IMR-90 (cell line): ENCODE measurements around the gene CARMIL1. TPM values are rescaled to one million over a fixed set of nuclear protein-coding genes. Genes with fewer than 3 reads are reported as not detected.

ENCODE experiments used
- ATAC-seq: fragments of 200-7000 bp; cut with Tn5 transposase; 2 replicates; pipeline ENCODE4 v1.9.1; 2020; ENCODE audit warnings: low read depth, mild to moderate bottlenecking, moderate library complexity
- BruUV-seq: library from RNA; stranded (reverse); fragments of 400-500 nt; replicated peaks from 2 replicates; lab custom pipeline; 2021; lab: Mats Ljungman, UMichigan
- CTCF ChIA-PET: fragments of 300-600 bp; formaldehyde crosslinking; extraction: SDS; loops from one replicate; lab custom pipeline; 2021; ENCODE audit warnings: antibody characterized with exemption; lab: Yijun Ruan, JAX
- POLR2A ChIA-PET: fragments of 300-600 bp; sonication (Branson Sonifier 250); formaldehyde crosslinking; loops from one replicate; lab custom pipeline; 2022; ENCODE audit warnings: antibody characterized with exemption; ENCODE audit not compliant: unreplicated experiment; lab: Charles Lee
- DNase-seq: peaks from one replicate; pipeline ENCODE4 v3.0.0; 2013
- H2AFZ ChIP-seq: replicated peaks from 2 replicates; pipeline ENCODE3; 2013; ENCODE audit warnings: low read length, mild to moderate bottlenecking; ENCODE audit not compliant: poor library complexity
- H2AK5ac ChIP-seq: 2 replicates; pipeline ENCODE4 v1.6.1; 2013; ENCODE audit warnings: low read depth, low read length, inconsistent platforms
- H2AK9ac ChIP-seq: replicated peaks from 2 replicates; pipeline ENCODE3; 2013; ENCODE audit warnings: mild to moderate bottlenecking, low read depth, low read length, moderate library complexity; ENCODE audit not compliant: poor library complexity
- H2BK120ac ChIP-seq: 2 replicates; pipeline ENCODE4 v1.6.1; 2013; ENCODE audit warnings: low read depth, low read length, inconsistent platforms
- H2BK15ac ChIP-seq: 3 replicates; pipeline ENCODE4 v1.6.1; 2013; ENCODE audit warnings: low read depth, low read length, inconsistent platforms
- H2BK20ac ChIP-seq: 2 replicates; pipeline ENCODE4 v1.6.1; 2013; ENCODE audit warnings: low read depth, mild to moderate bottlenecking, inconsistent platforms, low read length, moderate library complexity
- H2BK5ac ChIP-seq: 2 replicates; pipeline ENCODE4 v1.6.1; 2013; ENCODE audit warnings: mild to moderate bottlenecking, low read depth, low read length, inconsistent platforms; ENCODE audit not compliant: poor library complexity, severe bottlenecking
- H3K14ac ChIP-seq: replicated peaks from 2 replicates; pipeline ENCODE4 v1.6.1; 2013; ENCODE audit warnings: low read depth, low read length, inconsistent platforms
- H3K18ac ChIP-seq: 2 replicates; pipeline ENCODE4 v1.6.1; 2013; ENCODE audit warnings: low read depth, low read length, control low read depth
- H3K23ac ChIP-seq: 2 replicates; pipeline ENCODE4 v1.6.1; 2013; ENCODE audit warnings: low read depth, low read length, inconsistent platforms
- H3K27ac ChIP-seq: 2 replicates; pipeline ENCODE4 v1.5.1; 2013; ENCODE audit warnings: mild to moderate bottlenecking, control low read depth, low read length; ENCODE audit not compliant: insufficient read depth
- H3K27me3 ChIP-seq: 2 replicates; pipeline ENCODE4 v1.6.1; 2013; ENCODE audit warnings: low read length; ENCODE audit not compliant: control insufficient read depth, insufficient read depth
- H3K36me3 ChIP-seq: 2 replicates; pipeline ENCODE4 v1.6.1; 2013; ENCODE audit warnings: low read length, mixed read lengths; ENCODE audit not compliant: control insufficient read depth, insufficient read depth
- H3K4ac ChIP-seq: 2 replicates; pipeline ENCODE4 v1.6.1; 2013; ENCODE audit warnings: low read depth, low read length, inconsistent platforms
- H3K4me1 ChIP-seq: 2 replicates; pipeline ENCODE4 v1.6.1; 2013; ENCODE audit warnings: low read length, mixed read lengths; ENCODE audit not compliant: control insufficient read depth, insufficient read depth
- H3K4me2 ChIP-seq: 2 replicates; pipeline ENCODE4 v1.6.1; 2013; ENCODE audit warnings: low read depth, mild to moderate bottlenecking, control low read depth, low read length, moderate library complexity
- H3K4me3 ChIP-seq: 2 replicates; pipeline ENCODE4 v1.5.1; 2013; ENCODE audit warnings: low read depth, mild to moderate bottlenecking, control low read depth, low read length, moderate library complexity; ENCODE audit not compliant: insufficient read depth
- H3K56ac ChIP-seq: 2 replicates; pipeline ENCODE4 v1.6.1; 2013; ENCODE audit warnings: low read length, inconsistent platforms; ENCODE audit not compliant: insufficient read depth; ENCODE audit errors: extremely low read depth
- H3K79me1 ChIP-seq, 2 experiments: 2 replicates each; pipeline ENCODE4 v1.6.1; 2013; ENCODE audit warnings: low read length in 2 of 2, inconsistent platforms in 1 of 2, low read depth in 1 of 2
- H3K9ac ChIP-seq: 2 replicates; pipeline ENCODE4 v1.6.1; 2013; ENCODE audit warnings: low read depth, low read length, control low read depth
- H3K9me1 ChIP-seq: 2 replicates; pipeline ENCODE4 v1.6.1; 2013; ENCODE audit warnings: low read length, inconsistent platforms; ENCODE audit not compliant: insufficient read depth
- H3K9me3 ChIP-seq: 2 replicates; pipeline ENCODE4 v1.6.1; 2013; ENCODE audit warnings: low read length; ENCODE audit not compliant: control insufficient read depth, insufficient read depth
- H4K20me1 ChIP-seq: 2 replicates; pipeline ENCODE4 v1.6.1; 2013; ENCODE audit warnings: low read length, inconsistent platforms; ENCODE audit not compliant: insufficient read depth
- H4K5ac ChIP-seq: 2 replicates; pipeline ENCODE4 v1.6.1; 2013; ENCODE audit warnings: mild to moderate bottlenecking, low read depth, low read length, control low read depth
- H4K8ac ChIP-seq, 2 experiments: 2 replicates each; pipeline ENCODE4 v1.6.1; 2013; ENCODE audit warnings: low read depth in 2 of 2, low read length in 2 of 2, control low read depth in 1 of 2, inconsistent platforms in 1 of 2
- H4K91ac ChIP-seq: 2 replicates; pipeline ENCODE4 v1.6.1; 2013; ENCODE audit warnings: low read depth, low read length, inconsistent platforms; ENCODE audit not compliant: insufficient read depth
- BHLHE40 ChIP-seq: fragments of 150-350 bp; IDR thresholded peaks from 2 replicates; pipeline ENCODE4 v1.6.1; 2016; ENCODE audit warnings: mild to moderate bottlenecking, low read depth, low read length
- CTCF ChIP-seq: conservative IDR thresholded peaks from 2 replicates; pipeline ENCODE4 v1.5.1; 2012; ENCODE audit warnings: mild to moderate bottlenecking, low read depth, low read length, improper control_type of control experiment
- MAFK ChIP-seq: IDR thresholded peaks from 2 replicates; pipeline ENCODE4 v1.6.1; 2012; ENCODE audit warnings: low read depth, low read length, improper control_type of control experiment
- MAZ ChIP-seq: IDR thresholded peaks from 2 replicates; pipeline ENCODE4 v1.6.1; 2012; ENCODE audit warnings: low read depth, mild to moderate bottlenecking, low read length, improper control_type of control experiment, moderate library complexity, borderline replicate concordance
- NFE2L2 ChIP-seq: fragments of 150-350 bp; IDR thresholded peaks from 2 replicates; pipeline ENCODE4 v1.6.1; 2016; ENCODE audit warnings: low read depth, mild to moderate bottlenecking, low read length
- RAD21 ChIP-seq: IDR thresholded peaks from 2 replicates; pipeline ENCODE4 v1.6.1; 2012; ENCODE audit warnings: low read length, improper control_type of control experiment
- RFX5 ChIP-seq: IDR thresholded peaks from 2 replicates; pipeline ENCODE4 v1.8.0; 2012; ENCODE audit warnings: low read depth, mild to moderate bottlenecking, low read length, moderate library complexity
- SMC3 ChIP-seq: fragments of 150-350 bp; IDR thresholded peaks from 2 replicates; pipeline ENCODE4 v1.6.1; 2016; ENCODE audit warnings: low read depth, mild to moderate bottlenecking, antibody characterized with exemption, low read length, moderate library complexity
- USF2 ChIP-seq: fragments of 150-350 bp; IDR thresholded peaks from 2 replicates; pipeline ENCODE4 v1.6.1; 2017; ENCODE audit warnings: mild to moderate bottlenecking, antibody characterized with exemption, low read length, low read depth
- WGBS, 2 experiments: methylation state at CpG; one replicate each; pipeline versions ENCODE4 v1.1.5 to v1.1.7; 2013; ENCODE audit warnings: missing lambda C conversion rate in 2 of 2; ENCODE audit not compliant: insufficient read length in 1 of 2; ENCODE audit errors: extremely low coverage in 2 of 2; 5-methylcytosine and 5-hydroxymethylcytosine counted together
- dilution Hi-C: fragments of 300-500 bp; cut with HindIII; formaldehyde crosslinking; loops from one replicate; pipeline ENCODE4 v1.14.3; 2018; ENCODE audit warnings: low sequenced_read_pairs; ENCODE audit not compliant: unreplicated experiment
- in situ Hi-C: fragments of 300-500 bp; cut with MboI; formaldehyde crosslinking; loops from 3 replicates; pipeline ENCODE4 v1.14.3; 2019; ENCODE audit warnings: low sequenced_read_pairs, inconsistent platforms, mixed read lengths
- intact Hi-C: fragments of 100-400 bp; cut with micrococcal nuclease; formaldehyde crosslinking; loops from 2 replicates; pipeline ENCODE4 v1.10.0; 2022
- polyA plus RNA-seq, 3 experiments: library from polyadenylated mRNA; depleted of rRNA; stranded (reverse); fragments of >200 nt; gene quantifications; 2 replicates each; pipeline ENCODE4 v1.2.3, GENCODE V29; 2012; ENCODE audit warnings: low replicate concordance in 1 of 3
- total RNA-seq: library from RNA; depleted of rRNA; stranded (reverse); fragments of >200 nt; gene quantifications from 2 replicates; pipeline ENCODE4 v1.2.3, GENCODE V29; 2012

CARMIL1 gene
- total and polyA plus RNA-seq, 2 of the 4 experiments (the other 2 are of a cell fraction), result 1.3 to 2.9 TPM

GRCh38 chr6:25431975-25432307 lies 152.8 kb downstream of the CARMIL1 start:
- no peak overlapping the region for H4K91ac ChIP-seq
- no peak overlapping the region for H2AFZ ChIP-seq
- H3K4me2 ChIP-seq, result no peak overlapping the region
- no peak overlapping the region for H2BK15ac ChIP-seq
- H4K20me1 ChIP-seq, result no peaks in the 10 kb centered on the region
- no peak overlapping the region for H4K8ac ChIP-seq
- H3K9ac ChIP-seq, result no peak overlapping the region
- dilution Hi-C loops (no loop called here), in situ Hi-C loops (no loop called here), intact Hi-C loops (no loop called here)
- no peak for ATAC-seq
- H3K18ac ChIP-seq, result no peak overlapping the region
- H3K9me3 ChIP-seq, result no peaks in the 10 kb centered on the region
- H3K4me3 ChIP-seq, result no peak overlapping the region
- no peaks in the 10 kb centered on the region for H3K79me1 ChIP-seq
- BruUV-seq, result no TSS peak
- H3K4ac ChIP-seq, result no peak overlapping the region
- H3K27ac ChIP-seq, result no peak overlapping the region
- CTCF ChIA-PET, result no interaction called here
- no peaks in the 10 kb centered on the region for H3K36me3 ChIP-seq
- H2AK9ac ChIP-seq, result no peak overlapping the region
- no peak for TF ChIP-seq RAD21
- no peak for TF ChIP-seq SMC3
- no peak for TF ChIP-seq NFE2L2
- TF ChIP-seq MAFK, result no peak
- TF ChIP-seq RFX5, result no peak
- no peak for TF ChIP-seq MAZ
- TF ChIP-seq BHLHE40, result no peak
- no peak for TF ChIP-seq USF2
- no peak for TF ChIP-seq CTCF
- H3K27me3 ChIP-seq, result no peaks in the 10 kb centered on the region
- H2BK120ac ChIP-seq, result no peak overlapping the region
- H4K5ac ChIP-seq, result no peak overlapping the region
- H3K9me1 ChIP-seq, result no peaks in the 10 kb centered on the region
- no peak overlapping the region for H3K14ac ChIP-seq
- no peak overlapping the region for H3K23ac ChIP-seq
- H2AK5ac ChIP-seq, result no peak overlapping the region
- H2BK20ac ChIP-seq, result no peak overlapping the region
- POLR2A ChIA-PET, result no interaction called here
- no CpG with 5 or more reads among the region's 3 CpGs for WGBS, 2 experiments
- H2BK5ac ChIP-seq, result no peak overlapping the region
- no peak for DNase-seq
- H3K56ac ChIP-seq, result no peak overlapping the region
- no peaks in the 10 kb centered on the region for H3K4me1 ChIP-seq
